ENCODE data around the gene UBE2K.

DNA sequence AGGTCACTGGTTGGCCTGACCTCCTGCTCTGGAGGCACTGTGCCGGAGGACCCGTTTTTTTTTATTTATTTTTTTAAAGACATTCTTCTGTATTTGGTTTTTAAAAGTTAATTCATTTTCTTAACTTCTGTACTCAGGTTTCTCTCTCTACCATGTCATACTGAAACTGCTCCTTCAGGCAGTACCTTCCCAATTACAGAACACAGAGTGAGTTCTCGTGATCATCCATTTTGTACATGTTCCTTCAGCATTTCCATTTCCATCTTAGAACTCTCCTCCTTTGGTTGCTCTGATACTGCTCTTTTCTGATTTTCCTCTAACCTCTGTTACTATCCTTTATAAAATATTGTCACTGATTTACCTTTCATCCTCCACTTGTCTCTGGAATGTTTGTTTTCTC is 17.9 kb downstream of the UBE2K start:
- TF ChIP-seq, protein P1, sequence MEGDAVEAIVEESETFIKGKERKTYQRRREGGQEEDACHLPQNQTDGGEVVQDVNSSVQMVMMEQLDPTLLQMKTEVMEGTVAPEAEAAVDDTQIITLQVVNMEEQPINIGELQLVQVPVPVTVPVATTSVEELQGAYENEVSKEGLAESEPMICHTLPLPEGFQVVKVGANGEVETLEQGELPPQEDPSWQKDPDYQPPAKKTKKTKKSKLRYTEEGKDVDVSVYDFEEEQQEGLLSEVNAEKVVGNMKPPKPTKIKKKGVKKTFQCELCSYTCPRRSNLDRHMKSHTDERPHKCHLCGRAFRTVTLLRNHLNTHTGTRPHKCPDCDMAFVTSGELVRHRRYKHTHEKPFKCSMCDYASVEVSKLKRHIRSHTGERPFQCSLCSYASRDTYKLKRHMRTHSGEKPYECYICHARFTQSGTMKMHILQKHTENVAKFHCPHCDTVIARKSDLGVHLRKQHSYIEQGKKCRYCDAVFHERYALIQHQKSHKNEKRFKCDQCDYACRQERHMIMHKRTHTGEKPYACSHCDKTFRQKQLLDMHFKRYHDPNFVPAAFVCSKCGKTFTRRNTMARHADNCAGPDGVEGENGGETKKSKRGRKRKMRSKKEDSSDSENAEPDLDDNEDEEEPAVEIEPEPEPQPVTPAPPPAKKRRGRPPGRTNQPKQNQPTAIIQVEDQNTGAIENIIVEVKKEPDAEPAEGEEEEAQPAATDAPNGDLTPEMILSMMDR (conservative IDR thresholded peaks at IDR 0.05): no peak
- no peak for TF ChIP-seq ZFX (IDR thresholded peaks at IDR 0.05)

Data from C4-2B (cell line).